SU-DHL-6 (cell line): ENCODE data around the gene FLOT2.

ENCODE experiments used
- EZH2phosphoT487 ChIP-seq: fragments of 200-600 bp; sonication (generic), shearing (Covaris generic); conservative IDR thresholded peaks from 2 replicates; pipeline ENCODE4 v1.6.1; 2018; ENCODE audit warnings: mild to moderate bottlenecking, antibody characterized with exemption, low read length, moderate library complexity, mixed read lengths
- TF ChIP-seq, protein P1 (sequence below): fragments of 200-600 bp; sonication (generic); IDR thresholded peaks from one replicate; pipeline ENCODE4 v1.5.1; 2017; ENCODE audit warnings: antibody characterized with exemption, mild to moderate bottlenecking, low read length, moderate library complexity; ENCODE audit not compliant: insufficient read depth, poor library complexity, severe bottlenecking

DNA sequence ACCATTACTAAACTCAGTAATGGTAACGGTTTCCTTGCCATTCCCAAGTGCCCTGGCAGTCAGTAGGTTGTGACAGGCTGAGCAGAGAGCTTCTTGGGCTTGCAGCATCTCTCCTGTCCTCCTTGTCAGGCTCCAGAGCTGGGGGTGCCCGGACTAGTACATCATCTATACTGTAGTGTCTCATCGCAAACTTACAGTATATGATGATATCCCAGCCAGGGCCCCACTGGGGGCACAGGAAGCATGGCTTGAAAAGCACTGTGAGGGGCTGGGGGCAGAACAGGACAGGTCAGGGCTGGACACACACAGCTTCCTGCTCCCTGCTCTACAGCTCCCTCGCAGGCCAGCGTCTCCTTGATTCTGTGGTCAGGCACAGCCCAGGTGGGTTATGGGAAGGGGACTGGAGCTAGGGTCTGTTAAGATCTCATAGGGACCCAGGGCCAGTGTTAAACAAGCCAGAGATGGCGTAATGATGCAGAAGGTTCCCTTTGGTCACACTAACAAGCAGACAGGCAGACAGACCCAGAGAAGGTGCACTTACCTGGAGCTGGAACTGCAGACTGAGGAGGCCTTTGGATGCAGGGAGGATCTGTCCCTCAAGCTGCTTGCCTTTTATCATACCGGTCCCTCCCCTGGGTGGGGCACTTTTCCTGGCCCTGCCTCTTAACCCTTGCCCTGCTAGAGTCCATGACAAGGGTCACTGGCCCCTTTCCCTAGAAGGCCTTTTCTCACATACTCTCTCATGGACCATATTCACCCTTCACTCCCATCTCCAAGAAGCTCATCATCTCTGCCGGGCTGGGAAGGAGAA is 35.9 kb downstream of the FLOT2 start:
- TF ChIP-seq, protein P1, sequence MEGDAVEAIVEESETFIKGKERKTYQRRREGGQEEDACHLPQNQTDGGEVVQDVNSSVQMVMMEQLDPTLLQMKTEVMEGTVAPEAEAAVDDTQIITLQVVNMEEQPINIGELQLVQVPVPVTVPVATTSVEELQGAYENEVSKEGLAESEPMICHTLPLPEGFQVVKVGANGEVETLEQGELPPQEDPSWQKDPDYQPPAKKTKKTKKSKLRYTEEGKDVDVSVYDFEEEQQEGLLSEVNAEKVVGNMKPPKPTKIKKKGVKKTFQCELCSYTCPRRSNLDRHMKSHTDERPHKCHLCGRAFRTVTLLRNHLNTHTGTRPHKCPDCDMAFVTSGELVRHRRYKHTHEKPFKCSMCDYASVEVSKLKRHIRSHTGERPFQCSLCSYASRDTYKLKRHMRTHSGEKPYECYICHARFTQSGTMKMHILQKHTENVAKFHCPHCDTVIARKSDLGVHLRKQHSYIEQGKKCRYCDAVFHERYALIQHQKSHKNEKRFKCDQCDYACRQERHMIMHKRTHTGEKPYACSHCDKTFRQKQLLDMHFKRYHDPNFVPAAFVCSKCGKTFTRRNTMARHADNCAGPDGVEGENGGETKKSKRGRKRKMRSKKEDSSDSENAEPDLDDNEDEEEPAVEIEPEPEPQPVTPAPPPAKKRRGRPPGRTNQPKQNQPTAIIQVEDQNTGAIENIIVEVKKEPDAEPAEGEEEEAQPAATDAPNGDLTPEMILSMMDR, result no peak
- no peak for TF ChIP-seq EZH2phosphoT487
